Mammary epithelial cell (primary cell): ENCODE data around the gene DDX11.
A peak's percentile ranks its signal among the peaks of the same experiment; 100 is the strongest.

Experiments used
- EZH2 ChIP-seq: IDR thresholded peaks from 2 replicates; pipeline ENCODE4 v1.6.1; 2012; ENCODE audit warnings: low read length, inconsistent platforms, borderline replicate concordance
- TF ChIP-seq, protein P1 (sequence below), 2 donors: IDR thresholded peaks in 1 of 2; conservative IDR thresholded peaks in 1 of 2; 2 replicates each; pipeline ENCODE4 v1.5.1; 2011 to 2012; ENCODE audit warnings: inconsistent platforms in 2 of 2, low read length in 2 of 2, mild to moderate bottlenecking in 2 of 2, control low read depth in 1 of 2, low read depth in 1 of 2; ENCODE audit not compliant: insufficient read depth in 1 of 2; ENCODE audit errors: extremely low read depth in 1 of 2

DNA sequence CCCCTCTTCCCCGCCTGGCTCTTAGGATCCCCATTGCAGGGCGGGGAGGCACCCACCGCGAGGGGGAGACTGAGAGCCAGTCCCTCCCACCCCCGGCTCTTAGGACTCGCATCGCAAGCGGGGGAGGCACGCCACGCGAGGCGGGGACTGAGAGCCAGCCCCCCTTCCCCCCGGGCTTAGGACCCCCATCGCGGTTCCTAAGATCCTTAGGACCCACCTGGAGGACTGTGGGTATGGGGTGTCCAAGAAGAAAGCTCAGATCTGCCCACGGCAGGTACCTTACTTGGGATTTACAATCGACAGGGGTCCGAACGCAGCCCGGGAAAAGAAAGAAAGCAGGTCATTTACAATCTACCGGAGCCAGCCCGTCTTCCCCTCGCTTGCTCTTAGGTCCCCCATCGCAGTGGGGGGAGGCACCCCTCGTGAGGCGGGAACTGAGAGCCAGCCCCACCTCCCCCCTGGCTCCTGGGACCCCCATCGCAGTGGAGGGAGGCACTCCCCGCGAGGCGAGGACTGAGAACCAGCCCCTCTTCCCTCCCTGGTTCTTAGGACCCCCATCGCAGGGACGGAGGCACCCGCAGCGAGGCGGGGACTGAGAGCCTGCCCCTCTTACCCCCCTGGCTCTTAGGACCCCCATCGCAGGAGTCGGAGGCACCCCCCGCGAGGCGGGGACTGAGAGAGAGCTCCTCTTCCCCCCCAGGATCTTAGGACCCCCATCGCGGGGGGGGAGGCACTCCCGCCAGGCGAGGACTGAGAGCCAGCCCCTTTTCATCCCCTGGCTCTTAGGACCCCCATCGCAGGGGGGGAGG lies 43.7 kb downstream of the DDX11 start:
- TF ChIP-seq EZH2, result no peak
- TF ChIP-seq, protein P1, sequence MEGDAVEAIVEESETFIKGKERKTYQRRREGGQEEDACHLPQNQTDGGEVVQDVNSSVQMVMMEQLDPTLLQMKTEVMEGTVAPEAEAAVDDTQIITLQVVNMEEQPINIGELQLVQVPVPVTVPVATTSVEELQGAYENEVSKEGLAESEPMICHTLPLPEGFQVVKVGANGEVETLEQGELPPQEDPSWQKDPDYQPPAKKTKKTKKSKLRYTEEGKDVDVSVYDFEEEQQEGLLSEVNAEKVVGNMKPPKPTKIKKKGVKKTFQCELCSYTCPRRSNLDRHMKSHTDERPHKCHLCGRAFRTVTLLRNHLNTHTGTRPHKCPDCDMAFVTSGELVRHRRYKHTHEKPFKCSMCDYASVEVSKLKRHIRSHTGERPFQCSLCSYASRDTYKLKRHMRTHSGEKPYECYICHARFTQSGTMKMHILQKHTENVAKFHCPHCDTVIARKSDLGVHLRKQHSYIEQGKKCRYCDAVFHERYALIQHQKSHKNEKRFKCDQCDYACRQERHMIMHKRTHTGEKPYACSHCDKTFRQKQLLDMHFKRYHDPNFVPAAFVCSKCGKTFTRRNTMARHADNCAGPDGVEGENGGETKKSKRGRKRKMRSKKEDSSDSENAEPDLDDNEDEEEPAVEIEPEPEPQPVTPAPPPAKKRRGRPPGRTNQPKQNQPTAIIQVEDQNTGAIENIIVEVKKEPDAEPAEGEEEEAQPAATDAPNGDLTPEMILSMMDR (conservative IDR thresholded peaks at IDR 0.05 in 1 of 2, IDR thresholded peaks at IDR 0.05 in 1 of 2; ENCODE audit: extremely low read depth in 1 of 2, insufficient read depth in 1 of 2, low read depth in 1 of 2, low read length in 2 of 2), result peak; percentile 46 to 86
